ENCODE results near the gene BCL2.

Gene BCL2

DNA sequence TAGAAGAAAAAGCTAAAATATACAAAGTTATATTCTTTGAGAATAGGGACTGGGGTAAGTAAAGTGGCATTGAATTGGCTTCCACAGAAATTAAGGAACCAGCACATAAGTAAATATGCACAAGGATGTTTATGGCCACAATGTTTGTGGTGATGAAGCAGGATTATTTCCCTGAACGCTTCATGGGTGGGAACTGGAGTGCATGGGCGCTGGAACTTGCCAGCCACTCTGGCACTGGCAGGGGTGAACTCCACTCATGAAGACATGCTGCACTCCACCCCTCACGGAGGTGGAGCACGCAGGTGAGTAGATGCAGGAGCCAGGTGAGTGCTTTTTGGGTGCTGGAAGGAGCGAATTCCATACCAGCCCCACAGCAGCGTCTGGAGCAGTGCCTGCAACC lies 94.1 kb downstream of the BCL2 start:
- DNase-seq (ENCODE audit: extremely low read depth, low read depth) = no peak
- TF ChIP-seq, protein P1, sequence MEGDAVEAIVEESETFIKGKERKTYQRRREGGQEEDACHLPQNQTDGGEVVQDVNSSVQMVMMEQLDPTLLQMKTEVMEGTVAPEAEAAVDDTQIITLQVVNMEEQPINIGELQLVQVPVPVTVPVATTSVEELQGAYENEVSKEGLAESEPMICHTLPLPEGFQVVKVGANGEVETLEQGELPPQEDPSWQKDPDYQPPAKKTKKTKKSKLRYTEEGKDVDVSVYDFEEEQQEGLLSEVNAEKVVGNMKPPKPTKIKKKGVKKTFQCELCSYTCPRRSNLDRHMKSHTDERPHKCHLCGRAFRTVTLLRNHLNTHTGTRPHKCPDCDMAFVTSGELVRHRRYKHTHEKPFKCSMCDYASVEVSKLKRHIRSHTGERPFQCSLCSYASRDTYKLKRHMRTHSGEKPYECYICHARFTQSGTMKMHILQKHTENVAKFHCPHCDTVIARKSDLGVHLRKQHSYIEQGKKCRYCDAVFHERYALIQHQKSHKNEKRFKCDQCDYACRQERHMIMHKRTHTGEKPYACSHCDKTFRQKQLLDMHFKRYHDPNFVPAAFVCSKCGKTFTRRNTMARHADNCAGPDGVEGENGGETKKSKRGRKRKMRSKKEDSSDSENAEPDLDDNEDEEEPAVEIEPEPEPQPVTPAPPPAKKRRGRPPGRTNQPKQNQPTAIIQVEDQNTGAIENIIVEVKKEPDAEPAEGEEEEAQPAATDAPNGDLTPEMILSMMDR (IDR thresholded peaks at IDR 0.05; ENCODE audit: low read depth, low read length) = no peak

GRCh38 chr18:63224630-63225029 lies 94.9 kb downstream of the BCL2 start:
- DNase-seq (ENCODE audit: extremely low read depth, low read depth) = no peak
- TF ChIP-seq, protein P1 (IDR thresholded peaks at IDR 0.05; ENCODE audit: low read depth, low read length) = no peak

DNA sequence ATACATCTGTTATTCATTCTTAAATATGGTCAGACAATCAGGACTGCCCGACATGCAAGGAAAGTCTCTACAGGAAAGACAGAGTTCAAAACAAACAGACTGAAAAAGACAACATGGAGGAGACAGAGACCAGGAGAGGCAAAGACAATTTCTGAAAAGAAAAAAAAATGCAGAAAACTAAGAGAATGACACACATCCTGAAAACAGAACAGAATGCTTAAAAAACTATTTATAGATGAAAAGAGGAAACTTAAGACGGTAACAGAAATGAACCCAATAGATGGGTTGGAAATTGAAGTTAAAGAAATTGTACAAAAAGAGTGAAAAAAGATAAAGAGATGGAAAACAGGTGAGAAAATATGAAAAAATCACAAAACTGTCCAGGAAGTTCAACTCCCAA lies 95.7 kb downstream of the BCL2 start:
- DNase-seq (ENCODE audit: extremely low read depth, low read depth) = no peak
- TF ChIP-seq, protein P1 (IDR thresholded peaks at IDR 0.05; ENCODE audit: low read depth, low read length) = no peak

GRCh38 chr18:63220903-63221302 lies 98.7 kb downstream of the BCL2 start:
- TF ChIP-seq, protein P1 (IDR thresholded peaks at IDR 0.05; ENCODE audit: low read depth, low read length) = no peak
- DNase-seq (ENCODE audit: extremely low read depth, low read depth) = no peak

DNA sequence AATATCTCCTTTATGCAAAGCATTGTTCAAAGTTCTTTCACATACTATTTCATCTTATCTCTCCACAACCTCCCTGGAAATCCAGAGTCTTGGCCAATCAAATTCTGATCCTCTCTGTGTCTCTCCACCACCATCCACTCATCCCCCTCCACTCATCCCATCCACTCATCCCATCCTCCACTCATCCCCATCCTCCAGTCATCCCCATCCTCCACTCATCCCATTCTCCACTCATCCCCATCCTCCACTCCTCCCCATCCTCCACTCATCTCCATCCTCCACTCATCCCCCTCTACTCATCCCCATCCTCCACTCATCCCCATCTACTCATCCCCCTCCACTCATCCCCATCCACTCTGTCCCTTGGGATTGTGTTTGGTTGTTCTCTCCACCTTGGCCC lies 101.1 kb downstream of the BCL2 start:
- TF ChIP-seq, protein P1 (IDR thresholded peaks at IDR 0.05; ENCODE audit: low read depth, low read length) = no peak
- no peak for DNase-seq (ENCODE audit: extremely low read depth, low read depth)

GRCh38 chr18:63216516-63217311 lies 102.9 kb downstream of the BCL2 start:
- TF ChIP-seq, protein P1 (IDR thresholded peaks at IDR 0.05; ENCODE audit: low read depth, low read length) = no peak
- no peak for DNase-seq (ENCODE audit: extremely low read depth, low read depth)

DNA sequence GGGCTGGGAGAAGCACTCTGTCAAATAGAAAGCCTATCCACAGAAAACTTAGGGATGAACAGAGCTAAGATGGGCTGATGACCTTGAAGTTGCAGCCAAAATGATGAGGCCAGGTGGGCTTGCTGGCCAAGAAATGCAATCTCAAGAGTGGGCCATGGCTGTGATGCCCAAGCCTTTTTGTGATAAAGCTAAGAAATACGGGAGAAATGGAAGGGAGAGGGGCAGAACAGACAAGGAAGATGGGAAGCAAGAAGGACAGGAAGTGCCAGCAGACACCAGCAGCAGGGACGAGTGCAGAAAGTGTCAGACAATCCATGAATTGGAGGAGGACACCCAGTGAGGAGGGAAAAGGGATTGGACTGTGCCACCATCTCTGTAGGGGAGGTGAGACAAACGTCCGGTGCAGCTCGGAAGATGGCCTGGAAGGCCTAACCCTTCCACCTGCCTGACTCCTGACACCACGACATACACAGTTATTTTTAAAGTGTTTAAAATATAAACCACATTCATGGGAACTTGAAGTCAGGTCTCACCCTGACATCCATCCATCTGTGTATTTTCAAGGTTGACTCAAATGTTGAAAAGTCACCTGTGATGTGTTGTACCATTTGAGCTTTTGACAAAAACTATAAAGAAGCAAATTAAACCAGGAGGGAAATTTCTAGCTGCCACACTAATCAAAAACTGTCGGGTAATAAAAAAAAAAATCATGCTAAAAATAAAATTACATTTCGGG lies 105.5 kb downstream of the BCL2 start:
- TF ChIP-seq, protein P1 (IDR thresholded peaks at IDR 0.05; ENCODE audit: low read depth, low read length) = no peak
- no peak for DNase-seq (ENCODE audit: extremely low read depth, low read depth)
